IPS-NIHi7 (cell line): ENCODE measurements around the gene JRKL.

Experiments used
- DNase-seq: peaks from one replicate; pipeline ENCODE4 v3.0.0; 2012; ENCODE audit warnings: mixed read lengths; ENCODE audit errors: extremely low spot score

JRKL gene

GRCh38 chr11:96389720-96390487 lies at the start of gene JRKL, which contains the start of gene CCDC82:
TSS of gene JRKL (plus strand) at chr11:96390013. CDS start at chr11:96390650, 637 bp downstream.
TSS of gene CCDC82 (minus strand) at chr11:96389912. CDS start at chr11:96384747, 5,165 bp downstream.
- peak; percentile 97 for DNase-seq

- DNase-seq: no peak
These were observed 49.3 kb upstream of the JRKL start for GRCh38 chr11:96340555-96340885.

- no peak for DNase-seq
These were observed 48.4 kb upstream of the JRKL start for GRCh38 chr11:96341211-96342013.

- no peak for DNase-seq
These were observed 47.5 kb upstream of the JRKL start for GRCh38 chr11:96342014-96342960.

GRCh38 chr11:96342961-96343711 lies 46.7 kb upstream of the JRKL start, which contains the start of gene MAML2:
TSS of gene MAML2 (minus strand) at chr11:96343195. CDS start at chr11:96341895, 1,300 bp downstream.
- peak; percentile 99 for DNase-seq

- DNase-seq: no peak
These were observed 33.0 kb upstream of the JRKL start for GRCh38 chr11:96356848-96357247.

GRCh38 chr11:96357794-96358193 lies 32.0 kb upstream of the JRKL start:
- no peak for DNase-seq

- DNase-seq: no peak
These were observed 31.5 kb upstream of the JRKL start for GRCh38 chr11:96358321-96358720.

- no peak for DNase-seq
These were observed 28.0 kb upstream of the JRKL start for GRCh38 chr11:96361778-96362177.

- no peak for DNase-seq
These were observed 24.3 kb upstream of the JRKL start for GRCh38 chr11:96365493-96365892.

- no peak for DNase-seq
These were observed 23.8 kb upstream of the JRKL start for GRCh38 chr11:96366024-96366423.

GRCh38 chr11:96367342-96367741 lies 22.5 kb upstream of the JRKL start:
- DNase-seq: no peak

GRCh38 chr11:96373826-96374225 lies 16.0 kb upstream of the JRKL start:
- DNase-seq: no peak

- DNase-seq: no peak
These were observed 13.0 kb upstream of the JRKL start for GRCh38 chr11:96376796-96377195.

GRCh38 chr11:96384156-96384555 lies 5.7 kb upstream of the JRKL start:
- DNase-seq: no peak

GRCh38 chr11:96385187-96385586 lies 4.6 kb upstream of the JRKL start:
- no peak for DNase-seq

GRCh38 chr11:96388891-96389719 lies 708 bp upstream of the JRKL start:
- DNase-seq: peak; percentile 72

- peak; percentile 20 for DNase-seq
These were observed 627 bp downstream of the JRKL start for GRCh38 chr11:96390488-96390792.

- no peak for DNase-seq
These were observed 2.0 kb downstream of the JRKL start for GRCh38 chr11:96391698-96392307.
